Erythroblast (primary cell): Measurements from ENCODE around the gene CELF5.

Source experiments
- GATA1 ChIP-seq: IDR thresholded peaks from 2 replicates; pipeline ENCODE4 v1.6.1; 2011; ENCODE audit warnings: low read depth, mild to moderate bottlenecking, control low read depth, low read length, moderate library complexity
- POLR2A ChIP-seq: IDR thresholded peaks from 2 replicates; pipeline ENCODE4 v1.6.1; 2011; ENCODE audit warnings: mild to moderate bottlenecking, low read length

GRCh38 chr19:3323026-3323425 is 98.6 kb downstream of the CELF5 start:
- no peak for TF ChIP-seq POLR2A
- no peak for TF ChIP-seq GATA1
